ENCODE results near the gene FBRS.
"Not testable (repeated sequence)": the region's sequence is repeated elsewhere in the genome, so short reads cannot be mapped to it uniquely, and the experiment has no call there.

Gene FBRS

DNA sequence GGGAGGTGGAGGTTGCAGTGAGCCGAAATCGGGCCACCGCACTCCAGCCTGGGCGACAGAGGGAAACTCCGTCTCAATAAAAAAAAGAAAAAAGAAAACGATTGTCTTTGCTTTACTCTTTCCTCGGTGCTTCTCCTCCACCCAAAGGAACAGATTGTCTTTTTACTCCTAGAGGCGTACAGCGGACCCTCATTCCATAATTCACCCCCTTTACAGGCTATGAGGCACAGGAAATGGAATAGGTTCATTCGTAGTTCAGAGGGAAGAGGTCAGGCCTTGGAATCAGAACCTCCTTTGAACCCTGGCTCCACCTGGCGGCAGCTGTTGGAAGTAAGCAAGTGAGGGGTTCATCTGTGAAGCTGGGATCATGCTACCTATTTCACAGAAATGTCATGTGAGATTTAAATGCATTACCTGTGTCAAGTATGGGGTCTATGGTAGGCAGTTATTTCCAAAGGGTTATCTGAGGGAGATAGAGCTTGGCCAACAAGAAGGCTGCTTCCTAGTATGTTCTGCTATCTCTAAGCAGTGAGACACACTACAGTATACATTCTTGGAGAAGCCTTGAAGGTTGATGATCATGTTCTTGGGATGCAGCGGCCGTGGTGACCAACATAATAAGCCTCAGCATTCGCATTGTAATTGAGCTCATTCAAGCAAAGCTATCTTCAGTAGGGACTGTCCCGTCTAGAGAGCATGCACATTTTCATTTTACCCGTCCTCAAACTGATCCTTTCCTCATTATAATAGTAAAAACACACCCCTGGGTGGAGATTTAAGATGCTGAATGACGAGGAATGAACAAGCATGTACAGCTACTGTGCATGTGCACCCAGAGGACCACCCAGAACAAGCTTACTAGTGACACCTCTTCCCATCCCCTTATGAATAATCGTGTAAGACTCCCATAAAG lies 29.3 kb upstream of the FBRS start:
- Histone ChIP-seq H3K9ac (ENCODE audit: low read depth, low read length) (peak overlapping the region; percentile 12; the same call in 1 of the 2 replicates), H3K9me3 (ENCODE audit: control insufficient read depth, insufficient read depth, low read length) (no peaks in the 10 kb centered on the region), H3K36me3 (ENCODE audit: insufficient read depth, low read length) (no peaks in the 10 kb centered on the region), H3K4me1 (ENCODE audit: insufficient read depth, low read length) (no peaks in the 10 kb centered on the region)

DNA sequence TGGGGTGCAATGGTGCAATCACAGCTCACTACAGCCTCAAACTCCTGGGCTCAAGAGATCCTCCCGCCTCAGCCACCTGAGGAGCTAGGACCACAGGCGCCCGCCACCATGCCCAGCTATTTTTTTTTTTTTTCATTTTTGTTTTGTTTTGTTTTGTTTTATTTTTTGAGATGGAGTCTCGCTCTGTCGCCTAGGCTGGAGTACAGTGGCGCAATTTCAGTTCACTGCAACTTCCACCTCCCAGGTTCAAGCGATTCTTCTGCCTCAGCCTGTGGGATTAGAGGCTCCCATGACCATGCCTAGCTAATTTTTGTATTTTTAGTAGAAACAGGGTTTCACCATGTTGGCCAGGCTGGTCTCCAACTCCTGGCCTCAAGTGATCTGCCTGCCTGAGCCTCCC lies 25.8 kb upstream of the FBRS start:
- not testable (repeated sequence) for H3K36me3 ChIP-seq (ENCODE audit: insufficient read depth, low read length); H3K4me1 ChIP-seq (ENCODE audit: insufficient read depth, low read length); H3K9me3 ChIP-seq (ENCODE audit: control insufficient read depth, insufficient read depth, low read length); H3K9ac ChIP-seq (ENCODE audit: low read depth, low read length)

DNA sequence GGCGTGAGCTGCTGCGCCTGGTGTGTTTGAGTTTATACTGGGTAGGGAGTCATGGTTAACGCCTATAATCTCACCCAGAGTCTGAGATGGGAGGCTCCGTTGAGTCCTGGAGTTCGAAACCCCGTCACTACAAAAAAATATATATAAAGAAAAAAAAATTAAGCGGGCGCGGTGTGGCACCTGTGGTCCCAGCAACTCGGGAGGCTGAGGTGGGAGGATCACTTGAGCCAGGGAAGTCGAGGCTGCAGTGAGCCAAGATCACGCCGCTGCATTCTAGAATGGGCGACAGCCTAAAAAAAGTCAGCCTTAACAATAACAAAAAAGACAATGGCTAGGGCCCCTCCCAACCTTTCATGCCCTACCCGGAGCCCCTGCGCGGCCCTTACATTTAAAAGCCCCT lies 24.7 kb upstream of the FBRS start:
- H3K36me3 ChIP-seq (ENCODE audit: insufficient read depth, low read length): no peaks in the 10 kb centered on the region
- peak overlapping the region; percentile 58; the same call in 1 of the 2 replicates for H3K9ac ChIP-seq (ENCODE audit: low read depth, low read length)
- H3K9me3 ChIP-seq (ENCODE audit: control insufficient read depth, insufficient read depth, low read length): no peaks in the 10 kb centered on the region
- H3K4me1 ChIP-seq (ENCODE audit: insufficient read depth, low read length): no peaks in the 10 kb centered on the region

DNA sequence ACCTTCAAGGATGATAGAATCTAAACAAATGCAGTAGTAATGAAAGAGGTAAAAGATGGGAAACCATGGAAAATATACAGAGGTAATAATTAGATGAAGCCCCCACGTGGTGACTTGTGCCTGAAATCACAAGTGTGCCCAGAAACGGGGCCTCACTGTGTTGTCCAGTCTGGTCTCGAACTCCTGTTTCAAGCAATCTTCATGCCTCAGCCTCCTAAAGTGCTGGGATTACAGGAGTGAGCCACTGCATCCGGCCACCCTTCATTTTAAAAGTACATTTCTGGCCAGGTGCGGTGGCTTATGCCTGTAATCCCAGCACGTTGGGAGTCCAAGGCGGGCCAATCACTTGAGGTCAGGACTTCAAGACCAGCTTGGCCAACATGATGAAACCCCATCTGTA lies 21.6 kb upstream of the FBRS start:
- H3K9me3 ChIP-seq (ENCODE audit: control insufficient read depth, insufficient read depth, low read length): no peaks in the 10 kb centered on the region
- H3K9ac ChIP-seq (ENCODE audit: low read depth, low read length): no peak overlapping the region

DNA sequence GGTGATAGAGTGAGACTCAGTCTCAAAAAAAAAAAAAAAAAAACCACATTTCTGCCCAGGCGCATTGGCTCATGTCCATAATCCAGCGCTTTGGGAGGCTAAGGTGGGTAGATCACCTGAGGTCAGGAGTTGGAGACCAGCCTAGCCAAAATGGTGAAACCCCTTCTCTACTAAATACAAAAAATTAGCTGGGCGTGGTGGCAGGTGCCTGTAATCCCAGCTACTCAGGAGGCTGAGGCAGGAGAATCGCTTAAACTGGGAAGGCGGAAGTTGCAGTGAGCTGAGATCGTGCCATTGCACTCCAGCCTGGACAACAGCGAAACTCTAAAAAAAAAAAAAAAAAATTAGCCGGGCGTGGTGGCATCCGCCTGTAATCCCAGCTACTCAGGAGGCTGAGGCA lies 21.1 kb upstream of the FBRS start:
- not testable (repeated sequence) for H3K36me3 ChIP-seq (ENCODE audit: insufficient read depth, low read length); H3K4me1 ChIP-seq (ENCODE audit: insufficient read depth, low read length); H3K9ac ChIP-seq (ENCODE audit: low read depth, low read length); H3K9me3 ChIP-seq (ENCODE audit: control insufficient read depth, insufficient read depth, low read length)

More for the DNA sequence above, 21.6 kb upstream of the FBRS start:
- Histone ChIP-seq H3K4me1 (ENCODE audit: insufficient read depth, low read length) (no peaks in the 10 kb centered on the region), H3K36me3 (ENCODE audit: insufficient read depth, low read length) (no peaks in the 10 kb centered on the region)

DNA sequence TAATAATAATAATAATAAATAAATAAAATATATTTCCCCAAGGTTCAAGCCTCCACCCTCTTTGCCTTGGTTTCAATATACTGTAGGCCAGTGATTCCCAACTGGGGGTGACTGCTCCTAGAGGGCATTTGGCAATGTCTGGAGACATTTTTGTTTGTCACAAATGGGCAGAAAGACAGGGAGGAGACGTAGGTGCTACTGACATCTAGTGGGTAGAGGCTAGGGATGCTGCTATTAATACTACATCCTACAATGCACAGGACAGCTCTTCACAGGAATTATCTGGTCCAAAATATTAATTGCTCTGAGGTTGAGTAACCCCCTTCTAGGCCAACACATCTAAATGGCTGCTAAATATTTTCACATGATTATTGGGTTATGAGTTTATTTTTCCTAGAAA lies 20.3 kb upstream of the FBRS start:
- Histone ChIP-seq H3K9me3 (ENCODE audit: control insufficient read depth, insufficient read depth, low read length) (no peaks in the 10 kb centered on the region), H3K36me3 (ENCODE audit: insufficient read depth, low read length) (no peaks in the 10 kb centered on the region), H3K4me1 (ENCODE audit: insufficient read depth, low read length) (no peaks in the 10 kb centered on the region), H3K9ac (ENCODE audit: low read depth, low read length) (no peak overlapping the region)

DNA sequence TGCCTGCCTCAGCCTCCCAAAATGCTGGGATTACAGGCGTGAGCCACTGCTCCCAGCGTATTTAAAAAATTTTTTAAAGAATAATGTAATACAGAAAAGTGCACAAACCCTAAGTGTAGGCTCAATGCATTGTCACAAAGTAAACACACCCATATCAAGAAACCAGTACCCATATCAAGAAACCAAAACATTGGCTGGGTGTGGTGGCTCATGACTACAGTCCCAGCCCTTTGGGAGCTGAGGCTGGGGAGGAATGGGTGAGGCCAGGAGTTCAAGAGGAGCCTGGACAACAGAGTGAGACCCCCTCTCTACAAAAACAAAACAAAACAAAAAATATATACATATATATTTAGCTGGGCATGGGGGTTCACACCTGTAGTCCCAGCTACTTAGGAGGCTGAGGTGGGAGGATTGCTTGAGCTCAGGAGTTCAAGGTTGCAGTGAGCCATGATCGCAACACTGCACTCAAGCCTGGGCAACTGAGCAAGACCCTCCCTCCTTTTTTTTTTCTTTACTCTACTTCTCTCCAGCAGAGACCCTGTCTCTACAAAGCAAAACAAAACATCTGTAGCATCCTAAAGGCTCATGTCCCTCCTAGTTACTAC lies 16.8 kb upstream of the FBRS start:
- H3K9ac ChIP-seq (ENCODE audit: low read depth, low read length): no peak overlapping the region
- no peaks in the 10 kb centered on the region for H3K9me3 ChIP-seq (ENCODE audit: control insufficient read depth, insufficient read depth, low read length)
- no peaks in the 10 kb centered on the region for H3K4me1 ChIP-seq (ENCODE audit: insufficient read depth, low read length)
- H3K36me3 ChIP-seq (ENCODE audit: insufficient read depth, low read length): no peaks in the 10 kb centered on the region

DNA sequence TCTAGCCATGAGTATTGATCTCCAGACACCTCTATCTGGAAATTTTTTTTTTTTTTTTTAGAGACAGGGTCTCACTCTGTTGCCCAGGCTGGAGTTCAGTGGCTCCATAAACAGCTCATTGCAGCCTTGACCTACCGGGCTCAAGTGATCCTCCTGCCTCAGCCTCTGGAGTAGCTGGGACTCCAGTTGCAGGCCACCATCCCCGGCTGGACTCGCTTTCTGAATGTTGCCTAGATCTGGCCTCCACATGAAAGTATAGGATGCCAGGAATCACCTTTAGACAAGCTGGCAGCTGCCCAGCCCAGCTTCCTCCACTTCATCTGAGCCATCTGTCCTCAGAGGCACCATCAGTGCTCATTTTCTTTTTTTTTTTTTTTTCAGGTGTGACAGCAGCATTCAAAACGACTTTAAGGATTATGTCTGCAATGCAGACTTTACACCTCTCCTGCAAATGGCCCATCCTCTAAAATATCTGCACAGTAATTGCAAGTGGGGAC lies 13.8 kb upstream of the FBRS start:
- Histone ChIP-seq H3K4me1 (ENCODE audit: insufficient read depth, low read length) (no peaks in the 10 kb centered on the region), H3K9me3 (ENCODE audit: control insufficient read depth, insufficient read depth, low read length) (no peaks in the 10 kb centered on the region), H3K9ac (ENCODE audit: low read depth, low read length) (no peak overlapping the region), H3K36me3 (ENCODE audit: insufficient read depth, low read length) (no peaks in the 10 kb centered on the region)

DNA sequence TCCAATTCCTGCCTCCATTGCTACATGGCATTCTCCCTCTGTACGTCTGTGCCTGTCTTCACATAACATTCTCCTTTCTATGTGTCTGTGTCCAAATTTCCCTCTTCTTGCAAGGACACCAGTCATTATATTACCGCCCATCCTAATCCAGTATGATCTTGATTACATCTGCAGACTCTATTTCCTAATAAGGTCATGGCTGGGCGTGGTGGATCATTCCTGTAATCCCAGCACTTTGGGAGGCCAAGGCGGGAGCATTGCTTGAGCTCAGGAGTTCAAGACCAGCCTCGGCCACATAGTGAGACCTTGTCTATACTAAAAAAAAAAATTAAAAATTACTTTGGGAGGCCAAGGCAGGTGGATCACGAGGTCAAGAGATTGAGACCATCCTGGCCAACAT lies 12.5 kb upstream of the FBRS start:
- no peak overlapping the region for H3K9ac ChIP-seq (ENCODE audit: low read depth, low read length)
- H3K4me1 ChIP-seq (ENCODE audit: insufficient read depth, low read length): no peaks in the 10 kb centered on the region
- H3K36me3 ChIP-seq (ENCODE audit: insufficient read depth, low read length): no peaks in the 10 kb centered on the region
- no peaks in the 10 kb centered on the region for H3K9me3 ChIP-seq (ENCODE audit: control insufficient read depth, insufficient read depth, low read length)

DNA sequence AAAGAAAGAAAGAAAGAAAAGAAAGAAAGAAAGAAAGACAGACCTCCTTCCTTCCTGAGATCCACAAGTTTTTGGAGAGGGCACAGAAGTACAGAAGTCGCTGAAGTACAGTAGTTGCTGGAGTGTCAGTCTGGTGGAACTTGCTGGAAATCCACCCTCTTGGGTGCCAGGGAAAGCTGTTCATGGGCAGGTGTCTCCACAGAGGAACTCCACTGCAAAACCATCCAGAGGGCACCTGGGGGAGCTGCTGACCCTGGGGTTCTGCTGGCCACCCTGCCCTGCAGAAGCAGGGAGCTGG lies 11.0 kb upstream of the FBRS start:
- Histone ChIP-seq H3K9me3 (ENCODE audit: control insufficient read depth, insufficient read depth, low read length) (no peaks in the 10 kb centered on the region), H3K9ac (ENCODE audit: low read depth, low read length) (no peak overlapping the region), H3K36me3 (ENCODE audit: insufficient read depth, low read length) (no peaks in the 10 kb centered on the region), H3K4me1 (ENCODE audit: insufficient read depth, low read length) (no peaks in the 10 kb centered on the region)

DNA sequence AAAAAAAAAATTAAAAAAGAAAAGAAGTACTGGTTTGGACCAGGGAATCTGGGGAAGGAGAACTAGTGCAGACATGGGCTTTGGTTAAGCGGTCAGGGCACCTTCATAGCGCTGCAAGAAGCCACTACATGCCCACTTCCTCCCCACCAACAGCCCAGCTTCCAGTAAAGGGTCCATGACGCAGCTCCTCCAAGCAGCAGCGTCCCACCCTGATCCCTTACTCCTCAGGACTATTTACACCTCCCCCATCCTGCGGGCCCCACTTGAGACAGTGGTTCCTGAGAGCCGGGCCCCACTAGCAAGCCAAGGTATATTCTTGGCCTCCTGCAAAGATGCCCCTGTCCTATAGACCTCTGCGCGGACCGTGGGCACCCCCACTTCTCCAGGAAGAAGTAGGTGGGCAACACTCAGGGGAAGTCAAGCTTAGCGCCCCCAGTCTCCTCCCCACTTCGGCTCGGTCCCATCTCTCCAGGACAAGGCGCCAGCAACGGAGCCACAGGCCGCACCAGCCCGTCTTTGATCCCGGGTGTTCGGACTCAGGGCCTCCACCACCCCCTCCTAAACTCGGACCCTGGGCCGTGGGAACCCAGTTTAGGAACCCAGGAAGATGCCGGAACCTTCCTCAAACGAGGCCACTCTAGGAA lies 8.4 kb upstream of the FBRS start:
- H3K4me1 ChIP-seq (ENCODE audit: insufficient read depth, low read length): no peaks in the 10 kb centered on the region
- no peaks in the 10 kb centered on the region for H3K9me3 ChIP-seq (ENCODE audit: control insufficient read depth, insufficient read depth, low read length)
- H3K9ac ChIP-seq (ENCODE audit: low read depth, low read length): peak overlapping the region; percentile 80
- no peaks in the 10 kb centered on the region for H3K36me3 ChIP-seq (ENCODE audit: insufficient read depth, low read length)

DNA sequence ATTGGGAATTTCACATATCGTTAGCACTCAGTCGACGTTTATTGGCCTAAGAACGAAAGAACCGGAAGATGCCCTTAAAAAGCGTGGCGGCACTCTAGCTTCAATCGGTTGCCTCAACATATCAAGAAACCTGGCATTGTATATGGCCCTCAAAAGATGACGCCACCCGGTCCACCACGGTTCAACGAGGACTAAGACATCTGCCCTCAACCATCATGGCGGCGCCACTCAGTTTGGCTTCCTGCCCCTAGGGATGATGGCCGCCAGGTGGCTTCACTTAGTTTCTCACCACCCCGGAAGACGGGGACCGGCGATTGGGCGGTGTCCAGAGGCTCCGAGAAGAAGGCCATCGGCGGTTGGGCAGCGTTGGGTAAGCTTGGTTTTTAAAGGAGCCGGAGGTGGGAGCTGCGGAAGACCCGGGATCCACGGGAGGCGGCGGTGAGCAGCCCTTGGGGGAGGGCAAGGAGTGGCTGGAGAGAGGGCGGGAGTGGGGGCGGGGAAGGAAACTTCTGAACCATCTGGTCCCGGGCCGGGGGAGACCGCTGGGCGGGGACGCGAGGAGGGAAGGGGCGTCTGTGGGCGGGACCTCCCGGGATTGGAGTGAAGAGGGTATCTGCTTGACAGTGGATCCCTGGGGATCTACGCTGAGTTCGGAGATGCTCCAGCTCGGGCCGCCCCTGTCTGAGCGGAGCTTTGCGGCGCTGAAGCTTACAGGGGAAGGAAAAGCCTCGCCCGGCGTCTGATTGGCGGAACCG lies 7.7 kb upstream of the FBRS start, which contains the start of gene PRR14:
Gene PRR14 (plus strand): TSS at position 592 of the 755 bp plus-strand sequence. CDS start 686 bp downstream, outside the sequence.
- H3K4me1 ChIP-seq (ENCODE audit: insufficient read depth, low read length): no peaks in the 10 kb centered on the region
- no peaks in the 10 kb centered on the region for H3K9me3 ChIP-seq (ENCODE audit: control insufficient read depth, insufficient read depth, low read length)
- peak within 1 kb of the TSS; percentile 88 for H3K9ac ChIP-seq (ENCODE audit: low read depth, low read length)
- no peaks in the 10 kb centered on the region for H3K36me3 ChIP-seq (ENCODE audit: insufficient read depth, low read length)

DNA sequence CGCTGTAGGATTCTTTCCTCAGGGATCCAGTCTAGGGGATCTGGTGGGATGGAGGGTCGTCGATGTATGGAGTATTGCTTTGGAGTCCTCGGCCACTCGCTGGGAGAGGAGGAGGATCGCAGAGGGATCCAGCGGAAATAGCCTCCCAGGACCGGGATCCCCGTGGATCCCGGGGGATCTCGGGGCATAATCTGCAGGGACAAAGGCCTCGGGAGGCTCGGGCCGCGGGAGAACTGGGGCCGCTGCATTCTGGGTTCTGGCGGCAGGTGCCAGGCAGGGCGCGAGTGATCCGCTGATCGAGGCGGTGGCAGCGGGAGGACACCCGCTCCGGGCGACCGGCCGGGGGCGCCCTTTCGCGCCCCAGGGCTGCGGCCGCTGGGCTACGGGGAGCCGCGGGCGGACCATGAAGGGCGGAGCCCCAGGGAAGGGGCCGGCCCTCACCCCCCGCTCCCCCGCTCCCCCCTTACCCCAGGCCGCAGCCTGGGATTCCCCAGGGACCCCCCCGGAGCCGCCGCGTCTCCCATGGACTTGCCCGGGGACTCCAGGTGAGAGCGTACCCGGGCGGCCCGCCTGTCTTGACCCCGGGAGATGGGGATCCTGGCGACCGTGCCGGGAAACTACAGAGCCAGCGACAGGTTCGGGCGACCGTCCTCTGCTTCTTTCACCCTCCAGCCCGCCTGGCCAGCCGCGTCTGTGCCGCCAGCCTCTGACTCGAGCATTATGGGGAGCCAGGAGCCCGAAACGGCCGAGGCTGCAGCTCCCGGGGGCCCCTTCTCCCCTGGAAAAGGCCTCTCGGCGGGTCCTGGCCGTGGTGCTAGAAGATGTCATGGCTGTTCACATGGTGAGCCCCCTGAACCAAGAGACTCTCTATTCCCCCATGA lies 6.9 kb upstream of the FBRS start:
- Histone ChIP-seq H3K9me3 (ENCODE audit: control insufficient read depth, insufficient read depth, low read length) (no peaks in the 10 kb centered on the region), H3K36me3 (ENCODE audit: insufficient read depth, low read length) (no peaks in the 10 kb centered on the region), H3K9ac (ENCODE audit: low read depth, low read length) (peak overlapping the region; percentile 88), H3K4me1 (ENCODE audit: insufficient read depth, low read length) (no peaks in the 10 kb centered on the region)

DNA sequence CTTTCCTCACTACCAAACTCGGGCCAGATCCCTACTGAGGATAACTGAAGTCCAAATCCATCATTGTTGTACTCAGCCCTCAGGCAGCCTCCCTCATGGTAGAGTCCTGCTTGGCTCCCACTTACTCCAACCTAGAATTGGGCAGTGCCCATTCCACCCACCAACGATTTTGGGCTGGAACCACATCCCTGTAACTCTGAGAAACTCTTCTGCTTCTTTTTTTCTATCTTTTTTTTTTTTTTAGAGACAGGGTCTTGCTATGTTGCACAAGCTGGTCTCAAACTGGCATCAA lies 6.3 kb upstream of the FBRS start:
- H3K4me1 ChIP-seq (ENCODE audit: insufficient read depth, low read length): no peaks in the 10 kb centered on the region
- no peaks in the 10 kb centered on the region for H3K9me3 ChIP-seq (ENCODE audit: control insufficient read depth, insufficient read depth, low read length)
- H3K9ac ChIP-seq (ENCODE audit: low read depth, low read length): peak overlapping the region; percentile 66; the same call in 1 of the 2 replicates
- H3K36me3 ChIP-seq (ENCODE audit: insufficient read depth, low read length): no peaks in the 10 kb centered on the region

Measured in ES-I3 (cell line).